GM19025 (cell line): ENCODE measurements around the gene ZNF232.
"Not testable (repeated sequence)": the region's sequence is repeated elsewhere in the genome, so short reads cannot be mapped to it uniquely, and the experiment has no call there.

ENCODE experiments used
- ATAC-seq: cut with Tn5 transposase; IDR thresholded peaks from one replicate; pipeline ENCODE4 v1.9.1; 2021; ENCODE audit warnings: mild to moderate bottlenecking, low read depth, moderate library complexity; ENCODE audit not compliant: unreplicated experiment

ZNF232 gene

GRCh38 chr17:5111402-5112204 is at the start of gene ZNF232:
Gene ZNF232, minus strand, starts transcription at chr17:5111878. Its CDS starts 56 bp downstream, at chr17:5111822.
- ATAC-seq, result peak; percentile 78

- not testable (repeated sequence) for ATAC-seq
Measured at GRCh38 chr17:5160702-5161101, 49.0 kb upstream of the ZNF232 start.

- not testable (repeated sequence) for ATAC-seq
Measured at GRCh38 chr17:5146122-5146521, 34.4 kb upstream of the ZNF232 start.

- ATAC-seq, result not testable (repeated sequence)
Measured at GRCh38 chr17:5142877-5143276, 31.2 kb upstream of the ZNF232 start.

GRCh38 chr17:5139458-5139732 is 27.7 kb upstream of the ZNF232 start:
- ATAC-seq, result no peak

- no peak for ATAC-seq
Measured at GRCh38 chr17:5138616-5139457, 27.2 kb upstream of the ZNF232 start.

GRCh38 chr17:5138198-5138544 is 26.5 kb upstream of the ZNF232 start:
- ATAC-seq, result not testable (repeated sequence)

- not testable (repeated sequence) for ATAC-seq
Measured at GRCh38 chr17:5137511-5138197, 26.0 kb upstream of the ZNF232 start.

GRCh38 chr17:5136580-5137412 is 25.1 kb upstream of the ZNF232 start:
- ATAC-seq, result not testable (repeated sequence)

- ATAC-seq, result no peak
Measured at GRCh38 chr17:5135726-5136579, 24.3 kb upstream of the ZNF232 start.

GRCh38 chr17:5135131-5135712 is 23.5 kb upstream of the ZNF232 start:
- not testable (repeated sequence) for ATAC-seq

- ATAC-seq, result not testable (repeated sequence)
Measured at GRCh38 chr17:5134571-5134970, 22.9 kb upstream of the ZNF232 start.

GRCh38 chr17:5133961-5134360 is 22.3 kb upstream of the ZNF232 start:
- ATAC-seq, result not testable (repeated sequence)

GRCh38 chr17:5133311-5133710 is 21.6 kb upstream of the ZNF232 start:
- ATAC-seq, result no peak

- not testable (repeated sequence) for ATAC-seq
Measured at GRCh38 chr17:5132503-5133225, 21.0 kb upstream of the ZNF232 start.

- not testable (repeated sequence) for ATAC-seq
Measured at GRCh38 chr17:5131799-5132502, 20.3 kb upstream of the ZNF232 start.

GRCh38 chr17:5131146-5131715 is 19.6 kb upstream of the ZNF232 start:
- ATAC-seq, result no peak
